ENCODE results near the gene DIAPH2.

DNA sequence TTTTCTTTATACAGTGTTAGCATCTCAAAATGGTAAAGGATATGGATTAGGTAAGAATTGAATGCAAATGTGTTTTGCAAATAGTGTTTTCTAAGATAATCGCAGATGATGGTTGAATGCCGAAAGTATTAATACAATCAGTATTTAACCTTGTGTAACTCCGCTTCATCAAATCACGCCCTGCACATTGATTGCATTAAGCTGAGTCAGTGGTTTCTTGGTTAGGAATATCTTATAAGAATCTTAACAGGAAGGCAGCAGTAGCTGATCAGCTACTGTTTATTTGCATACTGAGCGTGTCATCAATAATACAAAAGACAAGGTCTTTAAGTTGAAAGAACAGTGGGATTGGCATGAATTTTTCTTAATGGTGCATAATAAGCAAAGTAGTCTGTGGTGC, 744.5 kb downstream of the DIAPH2 start:
- no peak for TF ChIP-seq KAT7 (CRISPR knock-in tag; IDR thresholded peaks at IDR 0.05; ENCODE audit: borderline replicate concordance)
- TF ChIP-seq, protein P1, sequence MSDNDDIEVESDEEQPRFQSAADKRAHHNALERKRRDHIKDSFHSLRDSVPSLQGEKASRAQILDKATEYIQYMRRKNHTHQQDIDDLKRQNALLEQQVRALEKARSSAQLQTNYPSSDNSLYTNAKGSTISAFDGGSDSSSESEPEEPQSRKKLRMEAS (CRISPR knock-in tag; IDR thresholded peaks at IDR 0.05), result no peak
- TF ChIP-seq, protein P2, sequence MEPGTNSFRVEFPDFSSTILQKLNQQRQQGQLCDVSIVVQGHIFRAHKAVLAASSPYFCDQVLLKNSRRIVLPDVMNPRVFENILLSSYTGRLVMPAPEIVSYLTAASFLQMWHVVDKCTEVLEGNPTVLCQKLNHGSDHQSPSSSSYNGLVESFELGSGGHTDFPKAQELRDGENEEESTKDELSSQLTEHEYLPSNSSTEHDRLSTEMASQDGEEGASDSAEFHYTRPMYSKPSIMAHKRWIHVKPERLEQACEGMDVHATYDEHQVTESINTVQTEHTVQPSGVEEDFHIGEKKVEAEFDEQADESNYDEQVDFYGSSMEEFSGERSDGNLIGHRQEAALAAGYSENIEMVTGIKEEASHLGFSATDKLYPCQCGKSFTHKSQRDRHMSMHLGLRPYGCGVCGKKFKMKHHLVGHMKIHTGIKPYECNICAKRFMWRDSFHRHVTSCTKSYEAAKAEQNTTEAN (CRISPR knock-in tag; IDR thresholded peaks at IDR 0.05), result no peak
- TF ChIP-seq, protein P3, sequence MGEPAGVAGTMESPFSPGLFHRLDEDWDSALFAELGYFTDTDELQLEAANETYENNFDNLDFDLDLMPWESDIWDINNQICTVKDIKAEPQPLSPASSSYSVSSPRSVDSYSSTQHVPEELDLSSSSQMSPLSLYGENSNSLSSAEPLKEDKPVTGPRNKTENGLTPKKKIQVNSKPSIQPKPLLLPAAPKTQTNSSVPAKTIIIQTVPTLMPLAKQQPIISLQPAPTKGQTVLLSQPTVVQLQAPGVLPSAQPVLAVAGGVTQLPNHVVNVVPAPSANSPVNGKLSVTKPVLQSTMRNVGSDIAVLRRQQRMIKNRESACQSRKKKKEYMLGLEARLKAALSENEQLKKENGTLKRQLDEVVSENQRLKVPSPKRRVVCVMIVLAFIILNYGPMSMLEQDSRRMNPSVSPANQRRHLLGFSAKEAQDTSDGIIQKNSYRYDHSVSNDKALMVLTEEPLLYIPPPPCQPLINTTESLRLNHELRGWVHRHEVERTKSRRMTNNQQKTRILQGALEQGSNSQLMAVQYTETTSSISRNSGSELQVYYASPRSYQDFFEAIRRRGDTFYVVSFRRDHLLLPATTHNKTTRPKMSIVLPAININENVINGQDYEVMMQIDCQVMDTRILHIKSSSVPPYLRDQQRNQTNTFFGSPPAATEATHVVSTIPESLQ (CRISPR knock-in tag; IDR thresholded peaks at IDR 0.05), result no peak
- TF ChIP-seq, protein P4, sequence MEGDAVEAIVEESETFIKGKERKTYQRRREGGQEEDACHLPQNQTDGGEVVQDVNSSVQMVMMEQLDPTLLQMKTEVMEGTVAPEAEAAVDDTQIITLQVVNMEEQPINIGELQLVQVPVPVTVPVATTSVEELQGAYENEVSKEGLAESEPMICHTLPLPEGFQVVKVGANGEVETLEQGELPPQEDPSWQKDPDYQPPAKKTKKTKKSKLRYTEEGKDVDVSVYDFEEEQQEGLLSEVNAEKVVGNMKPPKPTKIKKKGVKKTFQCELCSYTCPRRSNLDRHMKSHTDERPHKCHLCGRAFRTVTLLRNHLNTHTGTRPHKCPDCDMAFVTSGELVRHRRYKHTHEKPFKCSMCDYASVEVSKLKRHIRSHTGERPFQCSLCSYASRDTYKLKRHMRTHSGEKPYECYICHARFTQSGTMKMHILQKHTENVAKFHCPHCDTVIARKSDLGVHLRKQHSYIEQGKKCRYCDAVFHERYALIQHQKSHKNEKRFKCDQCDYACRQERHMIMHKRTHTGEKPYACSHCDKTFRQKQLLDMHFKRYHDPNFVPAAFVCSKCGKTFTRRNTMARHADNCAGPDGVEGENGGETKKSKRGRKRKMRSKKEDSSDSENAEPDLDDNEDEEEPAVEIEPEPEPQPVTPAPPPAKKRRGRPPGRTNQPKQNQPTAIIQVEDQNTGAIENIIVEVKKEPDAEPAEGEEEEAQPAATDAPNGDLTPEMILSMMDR (IDR thresholded peaks at IDR 0.05), result no peak
- no peak for TF ChIP-seq FOXJ3 (CRISPR knock-in tag; IDR thresholded peaks at IDR 0.05; ENCODE audit: borderline replicate concordance)
- TF ChIP-seq, protein P5, sequence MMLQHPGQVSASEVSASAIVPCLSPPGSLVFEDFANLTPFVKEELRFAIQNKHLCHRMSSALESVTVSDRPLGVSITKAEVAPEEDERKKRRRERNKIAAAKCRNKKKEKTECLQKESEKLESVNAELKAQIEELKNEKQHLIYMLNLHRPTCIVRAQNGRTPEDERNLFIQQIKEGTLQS (CRISPR knock-in tag; conservative IDR thresholded peaks at IDR 0.05), result no peak
- no peak for TF ChIP-seq ZBTB21 (CRISPR knock-in tag; IDR thresholded peaks at IDR 0.05; ENCODE audit: borderline replicate concordance)
- TF ChIP-seq, protein P6, sequence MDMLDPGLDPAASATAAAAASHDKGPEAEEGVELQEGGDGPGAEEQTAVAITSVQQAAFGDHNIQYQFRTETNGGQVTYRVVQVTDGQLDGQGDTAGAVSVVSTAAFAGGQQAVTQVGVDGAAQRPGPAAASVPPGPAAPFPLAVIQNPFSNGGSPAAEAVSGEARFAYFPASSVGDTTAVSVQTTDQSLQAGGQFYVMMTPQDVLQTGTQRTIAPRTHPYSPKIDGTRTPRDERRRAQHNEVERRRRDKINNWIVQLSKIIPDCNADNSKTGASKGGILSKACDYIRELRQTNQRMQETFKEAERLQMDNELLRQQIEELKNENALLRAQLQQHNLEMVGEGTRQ (CRISPR knock-in tag; IDR thresholded peaks at IDR 0.05), result no peak
- no peak for TF ChIP-seq NFYB (CRISPR knock-in tag; conservative IDR thresholded peaks at IDR 0.05; ENCODE audit: low read depth)
